HEK293 (cell line): ENCODE results near the gene CYP21A2.
"Not testable (repeated sequence)": the region's sequence is repeated elsewhere in the genome, so short reads cannot be mapped to it uniquely, and the experiment has no call there.

Experiments
- ZNF174 ChIP-seq: fragments of 450-650 bp; formaldehyde crosslinking; IDR thresholded peaks from 2 replicates; pipeline ENCODE4 v1.5.0; 2017; ENCODE audit warnings: missing biosample characterization, mild to moderate bottlenecking, missing genetic modification characterization
- ZNF302 ChIP-seq: fragments of 450-650 bp; formaldehyde crosslinking; IDR thresholded peaks from 2 replicates; pipeline ENCODE4 v1.5.1; 2016; ENCODE audit warnings: missing biosample characterization, missing genetic modification characterization, low read depth
- ZNF830 ChIP-seq: fragments of 450-650 bp; IDR thresholded peaks from 2 replicates; pipeline ENCODE4 v1.5.0; 2018; ENCODE audit warnings: missing biosample characterization, missing genetic modification characterization, low read depth, mild to moderate bottlenecking, moderate library complexity
- TF ChIP-seq, protein P1 (sequence below): fragments of 450-650 bp; formaldehyde crosslinking; IDR thresholded peaks from 2 replicates; pipeline ENCODE4 v1.5.1; 2016; ENCODE audit warnings: missing biosample characterization, missing genetic modification characterization
- TF ChIP-seq, protein P2 (sequence below): fragments of 450-650 bp; formaldehyde crosslinking; IDR thresholded peaks from 2 replicates; pipeline ENCODE4 v1.5.1; 2016; ENCODE audit warnings: missing biosample characterization, missing genetic modification characterization
- TF ChIP-seq, protein P3 (sequence below): fragments of 450-650 bp; formaldehyde crosslinking; IDR thresholded peaks from 2 replicates; pipeline ENCODE4 v1.5.1; 2016; ENCODE audit warnings: missing biosample characterization, missing genetic modification characterization, borderline replicate concordance

DNA sequence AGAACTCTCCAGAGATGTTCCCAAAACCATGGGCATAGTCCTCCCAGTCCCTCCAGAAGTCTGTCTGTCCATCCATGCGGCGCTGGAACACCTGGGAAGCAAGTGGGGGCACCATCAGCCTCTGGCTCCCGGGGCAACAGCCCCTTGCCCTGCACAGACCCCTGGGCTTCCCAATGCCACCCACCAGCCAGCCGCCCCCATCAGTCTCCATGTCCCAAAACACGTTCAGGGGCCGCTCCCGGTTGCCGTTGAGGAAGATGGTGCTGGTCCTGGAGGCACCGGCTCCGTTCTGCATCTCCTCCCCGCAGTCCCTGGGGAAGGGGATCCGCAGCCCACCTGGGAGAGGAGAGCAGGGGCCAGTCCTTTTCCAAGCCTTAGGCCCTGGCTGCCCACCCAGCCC is 28.7 kb upstream of the CYP21A2 start:
- TF ChIP-seq, protein P1, sequence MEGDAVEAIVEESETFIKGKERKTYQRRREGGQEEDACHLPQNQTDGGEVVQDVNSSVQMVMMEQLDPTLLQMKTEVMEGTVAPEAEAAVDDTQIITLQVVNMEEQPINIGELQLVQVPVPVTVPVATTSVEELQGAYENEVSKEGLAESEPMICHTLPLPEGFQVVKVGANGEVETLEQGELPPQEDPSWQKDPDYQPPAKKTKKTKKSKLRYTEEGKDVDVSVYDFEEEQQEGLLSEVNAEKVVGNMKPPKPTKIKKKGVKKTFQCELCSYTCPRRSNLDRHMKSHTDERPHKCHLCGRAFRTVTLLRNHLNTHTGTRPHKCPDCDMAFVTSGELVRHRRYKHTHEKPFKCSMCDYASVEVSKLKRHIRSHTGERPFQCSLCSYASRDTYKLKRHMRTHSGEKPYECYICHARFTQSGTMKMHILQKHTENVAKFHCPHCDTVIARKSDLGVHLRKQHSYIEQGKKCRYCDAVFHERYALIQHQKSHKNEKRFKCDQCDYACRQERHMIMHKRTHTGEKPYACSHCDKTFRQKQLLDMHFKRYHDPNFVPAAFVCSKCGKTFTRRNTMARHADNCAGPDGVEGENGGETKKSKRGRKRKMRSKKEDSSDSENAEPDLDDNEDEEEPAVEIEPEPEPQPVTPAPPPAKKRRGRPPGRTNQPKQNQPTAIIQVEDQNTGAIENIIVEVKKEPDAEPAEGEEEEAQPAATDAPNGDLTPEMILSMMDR, result not testable (repeated sequence)
- not testable (repeated sequence) for TF ChIP-seq ZNF174, ZNF302, ZNF830 (tag by site-specific recombination)
- TF ChIP-seq, protein P2, sequence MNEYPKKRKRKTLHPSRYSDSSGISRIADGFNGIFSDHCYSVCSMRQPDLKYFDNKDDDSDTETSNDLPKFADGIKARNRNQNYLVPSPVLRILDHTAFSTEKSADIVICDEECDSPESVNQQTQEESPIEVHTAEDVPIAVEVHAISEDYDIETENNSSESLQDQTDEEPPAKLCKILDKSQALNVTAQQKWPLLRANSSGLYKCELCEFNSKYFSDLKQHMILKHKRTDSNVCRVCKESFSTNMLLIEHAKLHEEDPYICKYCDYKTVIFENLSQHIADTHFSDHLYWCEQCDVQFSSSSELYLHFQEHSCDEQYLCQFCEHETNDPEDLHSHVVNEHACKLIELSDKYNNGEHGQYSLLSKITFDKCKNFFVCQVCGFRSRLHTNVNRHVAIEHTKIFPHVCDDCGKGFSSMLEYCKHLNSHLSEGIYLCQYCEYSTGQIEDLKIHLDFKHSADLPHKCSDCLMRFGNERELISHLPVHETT (tag by site-specific recombination), result not testable (repeated sequence)
- TF ChIP-seq, protein P3, sequence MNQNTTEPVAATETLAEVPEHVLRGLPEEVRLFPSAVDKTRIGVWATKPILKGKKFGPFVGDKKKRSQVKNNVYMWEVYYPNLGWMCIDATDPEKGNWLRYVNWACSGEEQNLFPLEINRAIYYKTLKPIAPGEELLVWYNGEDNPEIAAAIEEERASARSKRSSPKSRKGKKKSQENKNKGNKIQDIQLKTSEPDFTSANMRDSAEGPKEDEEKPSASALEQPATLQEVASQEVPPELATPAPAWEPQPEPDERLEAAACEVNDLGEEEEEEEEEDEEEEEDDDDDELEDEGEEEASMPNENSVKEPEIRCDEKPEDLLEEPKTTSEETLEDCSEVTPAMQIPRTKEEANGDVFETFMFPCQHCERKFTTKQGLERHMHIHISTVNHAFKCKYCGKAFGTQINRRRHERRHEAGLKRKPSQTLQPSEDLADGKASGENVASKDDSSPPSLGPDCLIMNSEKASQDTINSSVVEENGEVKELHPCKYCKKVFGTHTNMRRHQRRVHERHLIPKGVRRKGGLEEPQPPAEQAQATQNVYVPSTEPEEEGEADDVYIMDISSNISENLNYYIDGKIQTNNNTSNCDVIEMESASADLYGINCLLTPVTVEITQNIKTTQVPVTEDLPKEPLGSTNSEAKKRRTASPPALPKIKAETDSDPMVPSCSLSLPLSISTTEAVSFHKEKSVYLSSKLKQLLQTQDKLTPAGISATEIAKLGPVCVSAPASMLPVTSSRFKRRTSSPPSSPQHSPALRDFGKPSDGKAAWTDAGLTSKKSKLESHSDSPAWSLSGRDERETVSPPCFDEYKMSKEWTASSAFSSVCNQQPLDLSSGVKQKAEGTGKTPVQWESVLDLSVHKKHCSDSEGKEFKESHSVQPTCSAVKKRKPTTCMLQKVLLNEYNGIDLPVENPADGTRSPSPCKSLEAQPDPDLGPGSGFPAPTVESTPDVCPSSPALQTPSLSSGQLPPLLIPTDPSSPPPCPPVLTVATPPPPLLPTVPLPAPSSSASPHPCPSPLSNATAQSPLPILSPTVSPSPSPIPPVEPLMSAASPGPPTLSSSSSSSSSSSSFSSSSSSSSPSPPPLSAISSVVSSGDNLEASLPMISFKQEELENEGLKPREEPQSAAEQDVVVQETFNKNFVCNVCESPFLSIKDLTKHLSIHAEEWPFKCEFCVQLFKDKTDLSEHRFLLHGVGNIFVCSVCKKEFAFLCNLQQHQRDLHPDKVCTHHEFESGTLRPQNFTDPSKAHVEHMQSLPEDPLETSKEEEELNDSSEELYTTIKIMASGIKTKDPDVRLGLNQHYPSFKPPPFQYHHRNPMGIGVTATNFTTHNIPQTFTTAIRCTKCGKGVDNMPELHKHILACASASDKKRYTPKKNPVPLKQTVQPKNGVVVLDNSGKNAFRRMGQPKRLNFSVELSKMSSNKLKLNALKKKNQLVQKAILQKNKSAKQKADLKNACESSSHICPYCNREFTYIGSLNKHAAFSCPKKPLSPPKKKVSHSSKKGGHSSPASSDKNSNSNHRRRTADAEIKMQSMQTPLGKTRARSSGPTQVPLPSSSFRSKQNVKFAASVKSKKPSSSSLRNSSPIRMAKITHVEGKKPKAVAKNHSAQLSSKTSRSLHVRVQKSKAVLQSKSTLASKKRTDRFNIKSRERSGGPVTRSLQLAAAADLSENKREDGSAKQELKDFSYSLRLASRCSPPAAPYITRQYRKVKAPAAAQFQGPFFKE (tag by site-specific recombination), result not testable (repeated sequence)
